GM12878 (cell line): ENCODE measurements around the gene ATP6V1F. TPM values are rescaled to one million over a fixed set of nuclear protein-coding genes. Genes with fewer than 3 reads are reported as not detected.

Experiments
- ATAC-seq: fragments of 200-7000 bp; cut with Tn5 transposase; 3 replicates; pipeline ENCODE4 v1.9.1; 2020; ENCODE audit warnings: mild to moderate bottlenecking, moderate library complexity
- BruUV-seq: library from RNA; stranded (reverse); fragments of 400-500 nt; replicated peaks from 2 replicates; lab custom pipeline; 2021; lab: Mats Ljungman, UMichigan
- CTCF ChIA-PET: fragments of 300-600 bp; sonication (Branson Sonifier 250); formaldehyde crosslinking; extraction: SDS; loops from one replicate; lab custom pipeline; 2021; ENCODE audit warnings: inconsistent platforms; lab: Yijun Ruan, JAX
- POLR2A ChIA-PET: fragments of 350-600 bp; formaldehyde crosslinking; extraction: SDS; loops from one replicate; lab custom pipeline; 2021; ENCODE audit warnings: inconsistent platforms; lab: Charles Lee
- RAD21 ChIA-PET: fragments of 300-600 bp; sonication (Branson Sonifier 250); formaldehyde crosslinking; loops from one replicate; lab custom pipeline; 2023; ENCODE audit warnings: antibody characterized with exemption; ENCODE audit not compliant: unreplicated experiment; lab: Charles Lee
- SMC1A ChIA-PET: fragments of 300-600 bp; sonication (Branson Sonifier 250); formaldehyde crosslinking; loops from one replicate; lab custom pipeline; 2023; ENCODE audit not compliant: unreplicated experiment, uncharacterized antibody; lab: Charles Lee
- DNase-seq: peaks from one replicate; pipeline ENCODE4 v3.0.0-alpha.2; 2011; ENCODE audit warnings: low read depth, low spot score
- FAIRE-seq: peaks from 3 replicates; lab custom pipeline; 2011; peaks lifted over from hg19 to GRCh38; lab: Jason Lieb, UNC
- H2AFZ ChIP-seq: 2 replicates; pipeline ENCODE4 v1.6.0; 2011; ENCODE audit warnings: low read depth, low read length, control low read depth; ENCODE audit not compliant: control insufficient read depth
- H3K27ac ChIP-seq: 2 replicates; pipeline ENCODE4 v1.5.1; 2011; ENCODE audit warnings: control low read depth; ENCODE audit not compliant: control insufficient read depth, insufficient read depth
- H3K27me3 ChIP-seq, 2 experiments: replicated peaks in 1 of 2; 2 replicates each; pipeline versions ENCODE4 v1.6.0 to v1.6.1; 2011; ENCODE audit warnings: low read length in 1 of 2; ENCODE audit not compliant: control insufficient read depth in 2 of 2, insufficient read depth in 2 of 2
- H3K36me3 ChIP-seq, 2 experiments: 2 replicates each; pipeline ENCODE4 v1.5.1; 2011; ENCODE audit warnings: low read length in 1 of 2; ENCODE audit not compliant: control insufficient read depth in 2 of 2, insufficient read depth in 2 of 2
- H3K4me1 ChIP-seq: 2 replicates; pipeline ENCODE4 v1.6.1; 2011; ENCODE audit warnings: mild to moderate bottlenecking, low read length, moderate library complexity, mixed read lengths; ENCODE audit not compliant: control insufficient read depth, insufficient read depth
- H3K4me2 ChIP-seq: 2 replicates; pipeline ENCODE4 v1.6.0; 2011; ENCODE audit warnings: control low read depth; ENCODE audit not compliant: control insufficient read depth, insufficient read depth
- H3K4me3 ChIP-seq: fragments of 200-600 bp; sonication (generic); 2 replicates; pipeline ENCODE4 v1.5.1; 2016
- H3K79me2 ChIP-seq: 2 replicates; pipeline ENCODE4 v1.6.0; 2011; ENCODE audit warnings: low read length; ENCODE audit not compliant: control insufficient read depth, insufficient read depth
- H3K9ac ChIP-seq: 2 replicates; pipeline ENCODE4 v1.8.0; 2011; ENCODE audit warnings: low read length, control low read depth, mixed read lengths; ENCODE audit not compliant: control insufficient read depth, insufficient read depth
- H3K9me3 ChIP-seq: replicated peaks from 3 replicates; pipeline ENCODE4 v1.5.1; 2011; ENCODE audit warnings: mild to moderate bottlenecking, low read length; ENCODE audit not compliant: control insufficient read depth, insufficient read depth
- H4K20me1 ChIP-seq: 2 replicates; pipeline ENCODE4 v1.6.0; 2011; ENCODE audit not compliant: control insufficient read depth, insufficient read depth
- CBFB ChIP-seq: IDR thresholded peaks from 2 replicates; pipeline ENCODE4 v1.6.1; 2016; ENCODE audit warnings: antibody characterized with exemption, low read depth
- CREM ChIP-seq: IDR thresholded peaks from 2 replicates; pipeline ENCODE4 v1.6.1; 2014; ENCODE audit warnings: antibody characterized with exemption, low read depth
- CTCF ChIP-seq, 3 experiments: IDR thresholded peaks in 2 of 3; conservative IDR thresholded peaks in 1 of 3; 2 replicates each; pipeline ENCODE4 v1.5.1; 2011; ENCODE audit warnings: low read depth in 3 of 3, low read length in 3 of 3, mild to moderate bottlenecking in 3 of 3, control low read depth in 2 of 3, moderate library complexity in 2 of 3, inconsistent platforms in 1 of 3, mixed read lengths in 1 of 3; ENCODE audit not compliant: control insufficient read depth in 2 of 3, insufficient read depth in 1 of 3; ENCODE audit errors: extremely low read depth in 1 of 3
- EZH2 ChIP-seq: IDR thresholded peaks from 2 replicates; pipeline ENCODE4 v1.6.1; 2012; ENCODE audit warnings: low read depth, mild to moderate bottlenecking, control low read depth, inconsistent platforms, low read length, borderline replicate concordance; ENCODE audit not compliant: control insufficient read depth
- LARP7 ChIP-seq: fragments of 450-650 bp; IDR thresholded peaks from 2 replicates; pipeline ENCODE4 v1.6.1; 2017; ENCODE audit warnings: mild to moderate bottlenecking
- MEF2A ChIP-seq: IDR thresholded peaks from 2 replicates; pipeline ENCODE4 v1.6.1; 2011; ENCODE audit warnings: low read depth, mild to moderate bottlenecking, low read length, moderate library complexity; ENCODE audit not compliant: insufficient read depth
- MEF2B ChIP-seq: fragments of 450-650 bp; IDR thresholded peaks from 2 replicates; pipeline ENCODE4 v1.6.1; 2018; ENCODE audit warnings: mild to moderate bottlenecking, moderate library complexity; ENCODE audit not compliant: partially characterized antibody, poor library complexity, severe bottlenecking
- MYB ChIP-seq: fragments of 150-350 bp; IDR thresholded peaks from 2 replicates; pipeline ENCODE4 v1.6.1; 2014; ENCODE audit warnings: mild to moderate bottlenecking, low read depth, low read length, borderline replicate concordance
- NR2C2 ChIP-seq: IDR thresholded peaks from 2 replicates; pipeline ENCODE4 v1.6.1; 2011; ENCODE audit warnings: borderline replicate concordance, low read depth; ENCODE audit not compliant: control insufficient read depth, insufficient read length
- POU2F2 ChIP-seq: IDR thresholded peaks from 3 replicates; pipeline ENCODE4 v1.6.1; 2011; ENCODE audit warnings: low read depth, mild to moderate bottlenecking, low read length, borderline replicate concordance
- RAD21 ChIP-seq: IDR thresholded peaks from 2 replicates; pipeline ENCODE4 v1.6.1; 2011; ENCODE audit warnings: mild to moderate bottlenecking, low read depth, low read length, moderate library complexity; ENCODE audit not compliant: insufficient read depth
- RB1 ChIP-seq: fragments of 450-650 bp; formaldehyde crosslinking; IDR thresholded peaks from 2 replicates; pipeline ENCODE4 v1.6.1; 2017; ENCODE audit warnings: mild to moderate bottlenecking, borderline replicate concordance
- RELA ChIP-seq: fragments of 450-650 bp; IDR thresholded peaks from 2 replicates; pipeline ENCODE4 v1.8.0; 2014; ENCODE audit warnings: borderline replicate concordance; ENCODE audit not compliant: partially characterized antibody
- WGBS: methylation state at CpG from one replicate; pipeline ENCODE4 v1.1.6; 2016; ENCODE audit warnings: low lambda C conversion rate; ENCODE audit not compliant: insufficient replicate concordance, insufficient coverage; ENCODE audit errors: missing lambda C conversion rate; 5-methylcytosine and 5-hydroxymethylcytosine counted together
- in situ Hi-C: fragments of 300-500 bp; cut with MboI; formaldehyde crosslinking; loops from 9 replicates; pipeline ENCODE4 v1.14.3; 2018; ENCODE audit warnings: mixed read lengths
- intact Hi-C: fragments of 100-400 bp; cut with micrococcal nuclease; formaldehyde crosslinking; loops from one replicate; pipeline ENCODE4 v1.14.2; 2022; ENCODE audit not compliant: unreplicated experiment
- polyA plus RNA-seq, 11 experiments: library from polyadenylated mRNA; depleted of rRNA in 4 of 11; unstranded in 6 of 11; stranded (reverse) in 5 of 11; fragments of >200 nt; fragmentation: Nextera tagmentation in 4 of 11; fragmentation: Illumina TruSeq in 1 of 11; extraction: Ambion mirVana in 4 of 11; extraction: Trizol in 1 of 11; gene quantifications; 1 replicate in 1 of 11; 2 replicates in 10 of 11; pipeline versions ENCODE4 v1.2.1 to v1.2.3, GENCODE V29; 2011 to 2016; ENCODE audit warnings: inconsistent platforms in 2 of 11, missing spikeins in 2 of 11, low read depth in 1 of 11
- total RNA-seq, 4 experiments: library from RNA; depleted of rRNA in 3 of 4; stranded (reverse); fragments of >200 nt in 3 of 4; fragmentation: Illumina TruSeq in 1 of 4; extraction: Trizol in 1 of 4; gene quantifications; 2 replicates each; pipeline versions ENCODE4 v1.2.1 to v1.2.3, GENCODE V29; 2013 to 2021
- TF ChIP-seq, protein P1 (sequence below): fragments of 450-650 bp; IDR thresholded peaks from 2 replicates; pipeline ENCODE4 v1.6.1; 2016; ENCODE audit warnings: mild to moderate bottlenecking
- TF ChIP-seq, protein P2 (sequence below): fragments of 450-650 bp; IDR thresholded peaks from 2 replicates; pipeline ENCODE4 v1.6.1; 2017; ENCODE audit warnings: mild to moderate bottlenecking, moderate library complexity

Gene ATP6V1F
- total and polyA plus RNA-seq, 10 of the 15 experiments (the other 5 are each of a cell fraction or from before 2014, with no cell fraction given): 111 to 343 (median 203) TPM

DNA sequence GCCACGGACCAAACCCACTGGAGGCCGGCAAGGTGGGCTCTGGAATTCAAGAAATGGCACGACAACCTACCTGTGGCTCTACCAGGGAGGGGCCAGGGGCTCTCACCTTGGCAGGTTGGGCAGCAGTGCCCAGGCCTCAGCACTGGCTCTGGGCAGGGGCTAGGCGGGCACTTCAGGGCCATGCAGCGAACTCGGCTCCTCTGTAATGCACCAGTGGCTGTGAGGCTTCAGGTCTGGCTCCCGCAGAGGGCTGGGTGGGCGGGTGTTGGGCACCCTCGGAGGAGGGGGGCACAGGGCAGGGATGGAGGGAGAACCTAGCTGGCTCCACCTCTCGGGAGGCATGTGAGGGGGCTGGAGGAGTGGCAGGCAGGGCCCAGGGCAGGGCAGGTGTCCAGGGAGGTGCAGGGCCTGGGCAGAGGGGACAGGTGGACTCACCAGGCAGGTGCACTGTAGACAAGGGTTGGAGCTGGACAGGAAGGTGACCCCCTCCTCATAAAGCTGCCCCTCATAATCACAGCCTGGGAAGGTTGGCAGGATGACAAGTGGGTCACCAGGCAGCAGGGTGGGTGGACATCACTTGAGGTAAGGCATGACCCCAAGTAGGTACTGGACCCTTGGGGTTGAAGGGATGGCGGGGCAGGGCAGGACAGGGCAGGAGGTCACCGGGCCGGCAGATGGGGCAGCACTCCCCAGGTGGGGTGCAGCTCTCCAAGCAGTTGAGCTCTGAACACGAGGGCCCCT, 41.1 kb downstream of the ATP6V1F start:
- H3K9me3 ChIP-seq: no peaks in the 10 kb centered on the region; the same call in 2 of the 3 replicates
- FAIRE-seq (no peak), ATAC-seq (no peak), DNase-seq (no peak)
- H2AFZ ChIP-seq: no peak overlapping the region
- H3K4me1 ChIP-seq: peaks cover 7% of the 10 kb centered on the region
- H3K79me2 ChIP-seq: no peaks in the 10 kb centered on the region
- 54% methylated on average over 13 of the region's 14 CpGs for WGBS
- BruUV-seq: no TSS peak
- H3K9ac ChIP-seq: no peak overlapping the region
- no peak overlapping the region for H3K4me3 ChIP-seq
- ChIA-PET RAD21 (interaction anchor here (1.0 to 2.1 kb wide), 4 partner anchors 48 to 190 kb away, joined by 3 to 11 read pairs (median 3); no protein-coding TSS in a partner anchor), POLR2A (interaction anchor here (0.6 to 1.1 kb wide), 5 partner anchors 39 to 1015 kb away, joined by 3 to 7 read pairs (median 3); no protein-coding TSS in a partner anchor), CTCF (interaction anchor here (0.7 to 6.2 kb wide), 16 partner anchors 11 to 308 kb away, joined by 3 to 44 read pairs (median 6); partner anchors contain the start of gene TNPO3), SMC1A (interaction anchor here (0.8 to 2.1 kb wide), 4 partner anchors 43 to 187 kb away, joined by 3 to 20 read pairs (median 4); partner anchors contain the start of gene TNPO3)
- H3K36me3 ChIP-seq: no peaks in the 10 kb centered on the region
- H3K27me3 ChIP-seq: no peaks in the 10 kb centered on the region
- intact Hi-C loops (loop anchor here (1.0 to 2.0 kb wide), 3 partner anchors 37 to 307 kb away; no protein-coding TSS in a partner anchor), in situ Hi-C loops (no loop called here)
- H3K27ac ChIP-seq: no peak overlapping the region
- H4K20me1 ChIP-seq: no peaks in the 10 kb centered on the region
- no peak overlapping the region for H3K4me2 ChIP-seq
- TF ChIP-seq RAD21 (no peak), RELA (no peak), CREM (no peak), CBFB (no peak), EZH2 (no peak), MYB (no peak), POU2F2 (no peak), CTCF (IDR thresholded peaks at IDR 0.05 in 2 of 3, conservative IDR thresholded peaks at IDR 0.05 in 1 of 3; ENCODE audit: control insufficient read depth in 2 of 3, extremely low read depth in 1 of 3, insufficient read depth in 1 of 3, low read depth in 3 of 3, low read length in 3 of 3) (no peak), NR2C2 (no peak), LARP7 (no peak), MEF2B (no peak), RB1 (no peak), MEF2A (no peak)
- TF ChIP-seq, protein P1, sequence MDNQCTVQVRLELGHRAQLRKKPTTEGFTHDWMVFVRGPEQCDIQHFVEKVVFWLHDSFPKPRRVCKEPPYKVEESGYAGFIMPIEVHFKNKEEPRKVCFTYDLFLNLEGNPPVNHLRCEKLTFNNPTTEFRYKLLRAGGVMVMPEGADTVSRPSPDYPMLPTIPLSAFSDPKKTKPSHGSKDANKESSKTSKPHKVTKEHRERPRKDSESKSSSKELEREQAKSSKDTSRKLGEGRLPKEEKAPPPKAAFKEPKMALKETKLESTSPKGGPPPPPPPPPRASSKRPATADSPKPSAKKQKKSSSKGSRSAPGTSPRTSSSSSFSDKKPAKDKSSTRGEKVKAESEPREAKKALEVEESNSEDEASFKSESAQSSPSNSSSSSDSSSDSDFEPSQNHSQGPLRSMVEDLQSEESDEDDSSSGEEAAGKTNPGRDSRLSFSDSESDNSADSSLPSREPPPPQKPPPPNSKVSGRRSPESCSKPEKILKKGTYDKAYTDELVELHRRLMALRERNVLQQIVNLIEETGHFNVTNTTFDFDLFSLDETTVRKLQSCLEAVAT: no peak
- TF ChIP-seq, protein P2, sequence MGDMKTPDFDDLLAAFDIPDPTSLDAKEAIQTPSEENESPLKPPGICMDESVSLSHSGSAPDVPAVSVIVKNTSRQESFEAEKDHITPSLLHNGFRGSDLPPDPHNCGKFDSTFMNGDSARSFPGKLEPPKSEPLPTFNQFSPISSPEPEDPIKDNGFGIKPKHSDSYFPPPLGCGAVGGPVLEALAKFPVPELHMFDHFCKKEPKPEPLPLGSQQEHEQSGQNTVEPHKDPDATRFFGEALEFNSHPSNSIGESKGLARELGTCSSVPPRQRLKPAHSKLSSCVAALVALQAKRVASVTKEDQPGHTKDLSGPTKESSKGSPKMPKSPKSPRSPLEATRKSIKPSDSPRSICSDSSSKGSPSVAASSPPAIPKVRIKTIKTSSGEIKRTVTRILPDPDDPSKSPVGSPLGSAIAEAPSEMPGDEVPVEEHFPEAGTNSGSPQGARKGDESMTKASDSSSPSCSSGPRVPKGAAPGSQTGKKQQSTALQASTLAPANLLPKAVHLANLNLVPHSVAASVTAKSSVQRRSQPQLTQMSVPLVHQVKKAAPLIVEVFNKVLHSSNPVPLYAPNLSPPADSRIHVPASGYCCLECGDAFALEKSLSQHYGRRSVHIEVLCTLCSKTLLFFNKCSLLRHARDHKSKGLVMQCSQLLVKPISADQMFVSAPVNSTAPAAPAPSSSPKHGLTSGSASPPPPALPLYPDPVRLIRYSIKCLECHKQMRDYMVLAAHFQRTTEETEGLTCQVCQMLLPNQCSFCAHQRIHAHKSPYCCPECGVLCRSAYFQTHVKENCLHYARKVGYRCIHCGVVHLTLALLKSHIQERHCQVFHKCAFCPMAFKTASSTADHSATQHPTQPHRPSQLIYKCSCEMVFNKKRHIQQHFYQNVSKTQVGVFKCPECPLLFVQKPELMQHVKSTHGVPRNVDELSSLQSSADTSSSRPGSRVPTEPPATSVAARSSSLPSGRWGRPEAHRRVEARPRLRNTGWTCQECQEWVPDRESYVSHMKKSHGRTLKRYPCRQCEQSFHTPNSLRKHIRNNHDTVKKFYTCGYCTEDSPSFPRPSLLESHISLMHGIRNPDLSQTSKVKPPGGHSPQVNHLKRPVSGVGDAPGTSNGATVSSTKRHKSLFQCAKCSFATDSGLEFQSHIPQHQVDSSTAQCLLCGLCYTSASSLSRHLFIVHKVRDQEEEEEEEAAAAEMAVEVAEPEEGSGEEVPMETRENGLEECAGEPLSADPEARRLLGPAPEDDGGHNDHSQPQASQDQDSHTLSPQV: no peak
